Right cardiac atrium (tissue), 5 donors: Measurements from ENCODE around the gene TRA2A. TPM values are rescaled to one million over a fixed set of nuclear protein-coding genes. Genes with fewer than 3 reads are reported as not detected.

ENCODE experiments used
- polyA plus RNA-seq: library from polyadenylated mRNA; stranded (reverse); fragments of 200-250 nt; gene quantifications from one replicate; pipeline ENCODE4 v1.2.3, GENCODE V29; 2013
- total RNA-seq, 4 donors: library from RNA; stranded (reverse); fragmentation: NEBNext Ultra II Directional; extraction: Animal tissue kit (Norgen Biotek cat#: 25700); gene quantifications; one replicate each; pipeline ENCODE4 v1.2.1, GENCODE V29; 2021
- donor health status: healthy with polysubstance abuse.
- donor health status: DM: no; HTN: yes; CAD: no.
- donor health status: DM: no; HTN: no; CAD: no.
- donor health status: DM: no; HTN: yes; CAD: no; lungs with severe emphysema.
- donor health status: DM: yes; HTN: yes; CAD: no.

Gene TRA2A
- total and polyA plus RNA-seq, 5 donors: 31.9 to 52.1 (median 40.4) TPM

Other genes starting within 250 kb of the TRA2A start
- gene MALSU1, start 232.6 kb downstream of the TRA2A start, total RNA-seq: 10 to 100 TPM; 64.6 to 80.7 (median 70.2) TPM
- 68.4 TPM for gene MALSU1, start 232.6 kb downstream of the TRA2A start, polyA plus RNA-seq
- under 1 TPM in 2 of 4 donors, not detected in 2; 0.14 to 0.22 TPM for gene IGF2BP3, start 61.5 kb downstream of the TRA2A start, total RNA-seq
- 0.02 TPM for gene IGF2BP3, start 61.5 kb downstream of the TRA2A start, polyA plus RNA-seq
- 10 to 100 TPM in 1 of 4 donors, 1 to 10 TPM in 3; 7.8 to 11.3 (median 9.2) TPM for gene CCDC126, start 65.4 kb upstream of the TRA2A start, total RNA-seq
- gene CCDC126, start 65.4 kb upstream of the TRA2A start, polyA plus RNA-seq: 6.5 TPM
- gene FAM221A, start 148.2 kb upstream of the TRA2A start, total RNA-seq: 1 to 10 TPM; 3.7 to 5.6 (median 4.9) TPM
- 3.6 TPM for gene FAM221A, start 148.2 kb upstream of the TRA2A start, polyA plus RNA-seq
- under 1 TPM in 3 of 4 donors, not detected in 1; 0.24 to 0.47 (median 0.28) TPM for gene STK31, start 178.2 kb upstream of the TRA2A start, total RNA-seq
- gene STK31, start 178.2 kb upstream of the TRA2A start, polyA plus RNA-seq: 0.09 TPM